Measurements from ENCODE around the gene C4orf36.

GRCh38 chr4:86892636-86892960 is 376 bp upstream of the C4orf36 start:
- no peak for TF ChIP-seq CTCF (IDR thresholded peaks at IDR 0.05; ENCODE audit: control extremely low read depth in 1 of 3, insufficient read depth in 1 of 3, low read depth in 1 of 3, low read length in 3 of 3)
- no peak for TF ChIP-seq POLR2AphosphoS5 (IDR thresholded peaks at IDR 0.05; ENCODE audit: low read depth, low read length)
- TF ChIP-seq POLR2A (IDR thresholded peaks at IDR 0.05; ENCODE audit: control extremely low read depth in 1 of 2, low read depth in 2 of 2, low read length in 2 of 2) = no peak
- TF ChIP-seq ZNF274 (IDR thresholded peaks at IDR 0.05; ENCODE audit: borderline replicate concordance, extremely low read depth, low read length) = no peak
- no peak for TF ChIP-seq TBP (IDR thresholded peaks at IDR 0.05; ENCODE audit: low read depth, low read length)
- TF ChIP-seq SP4 (IDR thresholded peaks at IDR 0.05; ENCODE audit: low read length) = no peak; the same call in 1 of the 2 replicates
- TF ChIP-seq YY1 (IDR thresholded peaks at IDR 0.05; ENCODE audit: low read depth, low read length) = no peak
- TF ChIP-seq MAFK (IDR thresholded peaks at IDR 0.05; ENCODE audit: low read depth, low read length) = no peak
- no peak for TF ChIP-seq EZH2 (IDR thresholded peaks at IDR 0.05; ENCODE audit: low read depth, low read length, severe bottlenecking)

Measured in H1 (cell line).